NAMALWA (cell line): ENCODE results near the gene BIRC5.
A peak's percentile ranks its signal among the peaks of the same experiment; 100 is the strongest.

Experiments
- DNase-seq: peaks from one replicate; pipeline ENCODE4 v3.0.0-alpha.2; 2015; ENCODE audit warnings: low spot score

Gene BIRC5

DNA sequence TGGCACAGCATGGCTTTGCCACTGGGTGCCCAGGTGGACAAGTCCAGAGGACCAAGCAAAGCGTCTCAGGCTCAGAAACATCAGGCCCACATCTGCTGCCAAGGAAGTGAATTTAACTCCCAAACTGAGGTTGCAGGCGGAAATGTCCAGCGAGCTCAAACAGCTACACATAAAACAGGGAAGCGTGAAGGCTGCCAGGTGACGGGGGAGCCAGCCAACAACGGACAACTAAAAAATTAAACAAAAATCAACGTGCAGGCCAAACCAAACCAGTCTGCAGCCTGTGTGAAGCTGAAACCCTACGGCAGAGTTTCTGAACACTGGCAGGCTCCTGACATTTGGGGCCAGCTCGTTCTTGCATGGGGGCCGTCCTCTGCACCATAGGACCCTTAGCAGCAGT, 29.7 kb upstream of the BIRC5 start:
- DNase-seq, result no peak

DNA sequence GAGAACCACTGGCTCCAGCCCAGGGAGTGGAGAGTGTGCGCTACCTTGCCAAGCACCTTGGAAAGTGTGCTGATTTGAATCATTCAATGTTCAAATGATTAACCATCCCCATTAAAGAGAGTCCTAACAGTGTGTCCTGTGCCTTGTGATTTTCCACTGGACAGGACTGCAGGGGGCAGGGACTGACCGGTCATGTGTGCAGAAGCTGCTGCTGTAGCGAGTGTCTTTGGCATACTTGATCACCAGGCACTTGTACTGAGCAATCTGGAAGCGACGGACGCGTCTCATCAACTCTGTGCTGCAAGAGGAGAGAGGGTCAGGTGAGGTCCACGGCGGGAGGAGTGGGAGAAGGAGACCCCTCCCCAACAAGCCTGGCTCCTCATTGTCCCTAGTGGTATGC, 29.2 kb upstream of the BIRC5 start:
- no peak for DNase-seq

DNA sequence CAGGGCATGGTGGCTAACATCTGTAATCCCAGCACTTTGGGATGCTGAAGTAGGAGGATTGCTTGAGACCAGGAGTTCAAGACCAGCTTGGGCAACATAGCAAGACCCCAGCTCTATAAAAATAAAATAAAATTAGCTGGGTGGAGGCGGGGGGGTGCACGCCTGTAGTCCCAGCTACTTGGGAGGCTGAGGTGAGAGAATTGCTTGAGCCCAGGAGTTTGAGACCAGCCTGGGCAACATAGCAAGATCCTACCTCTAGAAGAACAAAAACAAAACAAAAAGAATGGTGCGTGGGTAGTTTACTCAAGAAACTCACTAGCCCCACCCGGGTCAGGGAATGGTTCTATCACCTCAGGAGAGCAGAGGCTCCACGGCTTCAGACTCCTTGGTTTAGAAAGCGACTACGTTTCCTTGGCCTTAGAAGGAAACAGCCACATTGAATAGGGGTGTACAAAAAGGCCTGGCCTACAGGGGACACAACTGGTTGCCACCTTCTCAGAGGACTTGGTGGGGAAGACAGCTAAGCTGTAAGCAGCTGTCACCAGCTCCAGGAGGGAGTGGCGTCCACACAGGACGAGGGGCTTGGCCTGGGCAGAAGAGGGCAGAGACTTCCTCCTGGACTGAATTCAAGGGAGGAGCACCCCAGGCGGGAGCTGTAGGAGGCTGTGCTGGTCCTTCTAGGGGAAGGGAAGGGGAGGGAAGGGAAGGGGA, 27.9 kb upstream of the BIRC5 start:
- DNase-seq, result peak; percentile 58

DNA sequence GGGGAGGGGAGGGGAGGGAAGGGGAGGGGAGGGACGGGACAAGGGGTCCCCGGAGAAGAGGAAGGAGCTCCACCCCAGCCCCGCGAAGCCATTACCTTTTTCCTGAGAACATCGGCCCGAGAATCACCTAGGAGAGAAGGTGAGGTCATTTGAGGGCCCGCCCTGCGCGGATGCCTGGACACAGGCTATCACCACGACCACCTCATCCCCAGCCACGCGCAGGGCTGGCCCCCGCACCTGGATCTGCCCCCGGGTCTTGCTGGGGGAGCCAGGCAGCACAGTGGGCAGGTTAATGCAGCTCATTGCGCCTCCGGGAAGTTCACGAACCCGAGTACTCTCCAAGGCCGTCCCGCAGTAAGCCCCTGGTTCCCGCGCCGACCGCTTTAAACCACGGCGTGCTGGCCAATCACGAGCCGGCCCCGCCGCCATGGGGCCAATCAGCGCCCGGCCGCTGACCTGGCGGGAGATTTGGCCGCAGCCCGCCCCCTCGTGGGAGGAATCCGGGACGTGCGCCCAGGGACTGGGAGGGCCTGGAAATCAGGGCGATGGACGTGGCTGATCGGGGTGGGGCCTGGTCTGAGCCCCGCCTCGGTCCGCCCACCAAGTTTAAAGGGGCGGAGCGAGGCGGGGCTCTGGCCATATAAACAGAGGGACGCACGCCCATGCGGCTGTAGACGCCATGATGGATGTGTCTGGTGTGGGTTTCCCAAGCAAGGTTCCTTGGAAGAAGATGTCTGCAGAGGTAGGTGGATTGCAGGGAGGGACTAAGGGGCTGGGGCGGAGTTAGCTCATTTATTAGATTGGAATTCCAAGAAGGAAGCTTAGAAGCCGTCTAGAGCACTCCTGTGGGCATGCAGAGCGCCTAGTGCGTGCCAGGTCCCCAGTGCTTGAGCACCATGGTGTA, 27.1 kb upstream of the BIRC5 start, which contains the start of the genes AFMID and TK1:
AFMID (plus strand) TSS at position 671 of the 904 bp plus-strand sequence; CDS start at position 680, 9 bp downstream.
TK1 (minus strand) TSS at position 361 of the 904 bp plus-strand sequence; CDS start at position 303, 58 bp downstream.
- DNase-seq, result peak; percentile 97

DNA sequence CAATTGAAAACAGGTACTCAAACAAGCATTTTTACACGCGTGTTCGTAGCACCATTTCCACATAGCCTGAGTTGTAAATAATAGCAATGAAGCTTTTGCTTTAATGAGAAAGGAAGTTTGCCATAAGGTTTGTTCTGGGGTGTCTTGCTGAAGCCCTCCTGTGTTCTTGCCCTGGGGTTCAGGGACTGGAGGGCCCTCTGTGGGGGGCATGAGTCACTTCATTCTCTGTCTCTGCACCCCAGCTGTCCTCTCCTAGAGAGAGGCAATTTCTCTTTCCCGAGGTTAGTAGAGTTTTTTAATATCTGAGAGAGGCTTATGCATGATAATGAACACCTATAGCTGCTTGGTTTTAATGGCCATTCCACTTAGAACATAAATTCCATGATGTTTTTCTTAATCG, 17.3 kb upstream of the BIRC5 start:
- no peak for DNase-seq

DNA sequence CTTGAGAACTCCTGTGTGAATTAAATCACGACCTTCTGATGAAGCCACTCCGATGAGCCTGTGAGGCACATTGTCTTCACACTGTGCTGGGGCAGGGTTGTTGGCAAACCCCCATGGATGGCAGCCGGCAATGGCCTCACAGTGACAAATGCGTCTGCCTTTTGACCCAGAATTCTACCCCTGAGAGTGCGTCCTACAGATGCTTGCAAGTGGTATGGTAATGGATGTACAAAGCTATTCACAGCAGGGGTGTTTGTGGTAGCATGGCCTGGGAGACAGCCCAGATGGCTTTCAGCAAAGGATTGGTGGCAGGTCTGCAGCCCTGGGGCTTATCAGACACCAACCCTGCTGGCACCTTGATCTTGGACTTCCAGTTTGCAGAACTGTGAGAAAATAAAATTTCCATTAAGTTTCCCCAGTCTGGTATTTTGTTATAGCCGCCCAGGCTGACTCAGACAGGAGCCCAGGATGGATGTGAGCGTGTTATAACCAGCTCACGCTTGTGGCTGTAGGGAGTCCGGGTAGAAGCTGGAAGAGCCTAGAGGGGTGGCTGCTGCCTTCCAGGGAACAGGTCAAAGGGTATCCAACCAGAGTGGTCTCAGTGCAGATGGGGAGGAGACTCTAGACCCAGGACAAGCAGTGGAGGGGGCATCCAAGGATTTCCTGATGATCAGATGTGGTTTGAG, 16.8 kb upstream of the BIRC5 start:
- no peak for DNase-seq

DNA sequence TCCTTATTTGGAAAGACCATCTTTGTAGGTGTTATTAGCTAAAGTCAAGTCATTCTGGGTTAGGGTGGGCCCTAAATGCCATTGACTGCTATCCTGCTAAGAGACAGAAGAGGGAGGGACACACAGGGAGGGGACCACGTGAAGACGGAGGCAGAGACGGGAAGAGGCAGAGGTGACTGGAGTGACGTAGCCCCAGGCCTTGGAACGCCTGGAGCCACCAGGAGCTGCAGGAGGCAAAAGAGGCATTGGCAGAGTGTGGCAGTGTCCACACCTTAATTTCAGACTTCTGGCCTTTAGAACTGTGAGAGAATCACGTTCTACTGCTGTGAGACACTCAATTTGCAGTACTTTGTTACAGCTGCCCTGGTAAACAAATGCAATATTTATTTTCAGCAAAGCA, 13.6 kb upstream of the BIRC5 start:
- DNase-seq, result no peak

DNA sequence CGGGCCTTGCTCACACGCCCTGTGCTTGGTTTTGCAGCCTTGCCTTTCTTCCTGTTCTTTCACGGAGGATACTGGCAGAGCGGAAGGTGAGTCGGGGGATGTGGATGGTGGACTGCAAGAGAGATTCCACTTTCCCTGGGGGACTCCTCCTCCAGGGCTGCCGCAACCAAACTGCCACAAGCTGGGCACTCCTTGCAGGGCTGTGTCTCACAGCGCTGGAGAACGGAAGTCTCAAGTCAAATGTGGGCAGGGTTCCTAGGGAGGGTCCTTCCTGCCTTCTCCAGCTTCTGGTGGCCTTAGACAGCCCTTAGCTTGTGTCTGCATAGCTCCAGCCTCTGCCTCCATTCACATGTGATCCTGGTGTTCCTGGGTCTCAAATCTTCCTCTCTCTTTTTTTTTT, 11.4 kb upstream of the BIRC5 start:
- DNase-seq, result no peak

DNA sequence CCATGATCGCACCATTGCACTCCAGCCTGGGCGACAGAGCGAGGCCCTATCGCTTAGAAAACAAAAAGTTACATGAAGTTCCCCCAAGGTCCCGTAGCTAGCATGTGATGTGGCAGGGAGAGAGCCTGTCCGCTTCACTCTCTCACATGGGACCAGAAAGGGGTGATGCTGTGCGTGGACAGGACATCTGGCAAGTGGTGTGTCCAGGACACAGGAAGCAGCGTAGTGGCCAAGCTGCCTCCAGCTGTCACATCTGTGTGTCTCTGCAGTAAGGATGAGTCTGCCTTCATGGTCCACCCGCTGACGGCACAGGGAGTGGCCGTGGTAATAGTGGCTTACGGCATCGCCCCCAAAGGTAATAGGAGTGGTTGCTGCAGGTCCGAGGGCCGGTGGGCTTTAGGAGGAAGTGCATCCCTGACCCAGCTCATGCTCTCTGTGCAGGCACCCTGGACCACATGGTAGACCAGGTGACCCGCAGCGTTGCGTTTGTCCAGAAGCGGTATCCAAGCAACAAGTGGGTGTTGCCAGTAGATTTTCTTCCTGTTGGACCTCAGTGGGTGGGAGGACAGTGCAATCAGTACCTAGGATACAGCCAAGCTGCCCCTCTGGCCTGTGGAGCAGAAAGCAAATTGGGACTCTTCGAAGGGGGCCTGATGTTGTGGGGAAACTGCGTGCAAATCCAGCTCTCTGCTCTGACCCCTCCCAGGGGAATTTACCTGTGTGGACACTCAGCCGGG, 9.5 kb upstream of the BIRC5 start:
- DNase-seq, result no peak

DNA sequence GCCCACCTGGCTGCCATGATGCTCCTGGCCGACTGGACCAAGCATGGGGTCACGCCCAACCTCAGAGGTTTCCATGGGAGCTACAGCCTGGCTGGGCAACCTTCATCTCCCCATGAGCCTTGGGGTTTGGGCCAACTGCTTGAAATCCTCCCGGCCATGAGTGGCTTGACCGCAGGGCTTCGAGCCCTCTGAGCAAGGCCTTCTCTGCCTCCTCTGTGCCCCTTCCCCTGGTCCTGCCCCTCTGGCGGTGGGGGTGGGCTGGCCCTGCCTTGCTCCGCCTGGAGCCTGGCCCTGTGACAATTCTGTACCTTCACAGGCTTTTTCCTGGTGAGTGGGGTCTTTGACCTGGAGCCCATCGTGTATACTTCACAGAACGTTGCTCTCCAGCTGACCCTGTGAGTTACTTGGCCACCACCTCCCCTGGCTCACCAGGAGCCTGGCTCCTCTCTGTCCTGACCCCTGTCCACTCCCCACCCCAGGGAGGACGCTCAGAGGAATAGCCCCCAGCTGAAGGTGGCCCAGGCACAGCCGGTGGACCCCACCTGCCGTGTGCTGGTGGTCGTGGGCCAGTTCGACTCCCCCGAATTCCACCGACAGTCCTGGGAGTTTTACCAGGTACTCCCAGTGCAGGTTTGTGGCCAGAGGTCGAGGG, 8.8 kb upstream of the BIRC5 start:
- DNase-seq, result no peak

DNA sequence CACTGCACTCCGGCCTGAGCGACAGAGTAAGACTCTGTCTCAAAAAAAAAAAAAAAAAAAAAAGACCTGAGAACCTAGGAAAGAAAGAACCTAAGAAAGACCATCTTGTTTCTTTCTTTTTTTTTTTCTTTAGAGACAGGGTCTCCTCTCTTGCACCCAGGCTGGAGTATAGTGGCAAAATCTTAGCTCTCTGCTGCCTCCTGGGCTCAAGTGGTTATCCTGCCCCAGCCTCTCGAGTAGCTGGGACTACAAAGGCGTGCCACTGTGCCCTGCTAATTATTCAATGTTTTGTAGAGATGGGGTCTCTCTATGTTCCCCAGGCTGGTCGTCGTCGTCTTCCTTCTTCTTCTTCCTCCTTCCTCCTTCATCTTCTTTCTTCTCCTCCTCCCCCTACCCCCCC, 7.8 kb upstream of the BIRC5 start:
- DNase-seq, result peak; percentile 50

DNA sequence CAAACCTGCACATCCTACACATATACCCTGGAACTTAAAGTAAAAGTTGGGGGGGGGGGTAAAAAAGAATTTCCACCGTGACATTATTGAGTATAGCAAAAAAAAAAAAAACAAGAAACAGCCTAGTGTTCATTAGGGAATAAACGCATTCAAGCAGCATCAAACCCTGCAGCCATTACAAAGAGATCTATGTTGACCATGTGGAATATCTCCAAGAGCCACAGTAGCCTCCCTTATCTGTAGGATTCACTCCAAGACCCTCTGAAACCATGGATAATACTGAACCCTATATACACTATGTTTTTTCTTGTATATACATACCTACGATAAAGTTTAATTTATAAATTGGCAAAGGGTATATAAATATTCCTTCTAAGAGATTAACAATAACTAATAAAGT, 5.6 kb upstream of the BIRC5 start:
- DNase-seq, result no peak

DNA sequence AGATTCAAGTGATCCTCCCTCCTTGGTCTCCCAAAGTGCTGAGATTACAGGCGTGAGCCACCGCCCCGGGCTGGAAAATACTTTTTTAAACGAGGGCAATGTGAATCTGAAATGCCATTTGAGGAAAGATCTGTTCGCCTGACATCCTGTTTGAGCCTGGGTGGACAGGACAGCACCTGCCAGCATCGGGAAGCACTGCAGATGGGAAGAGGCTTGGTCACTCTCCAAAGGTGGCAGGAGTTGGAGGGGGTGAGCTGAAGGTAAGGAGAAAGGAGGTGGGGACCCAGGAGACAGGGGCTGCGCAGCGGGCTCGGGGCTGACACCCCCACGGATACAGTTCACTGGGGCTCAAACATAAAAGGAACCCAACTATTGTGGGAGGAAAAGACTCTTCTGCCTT, 3.9 kb upstream of the BIRC5 start:
- no peak for DNase-seq

DNA sequence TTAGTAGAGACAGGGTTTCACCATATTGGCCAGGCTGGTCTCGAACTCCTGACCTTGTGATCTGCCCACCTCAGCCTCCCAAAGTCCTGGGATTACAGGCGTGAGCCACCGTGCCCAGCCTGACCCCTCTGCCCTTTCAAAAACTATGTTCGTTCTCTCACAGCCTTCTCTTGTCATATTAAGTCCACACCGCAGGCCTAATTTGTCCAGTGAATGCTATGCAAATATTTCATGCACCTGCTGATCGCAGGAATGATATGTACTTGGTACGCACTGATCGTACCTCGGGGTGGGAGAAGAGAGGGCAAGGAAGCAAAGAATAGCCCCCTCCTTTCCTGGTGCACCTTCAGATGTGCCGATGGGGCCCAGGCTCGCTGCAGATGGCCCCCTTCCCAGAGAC, 3.0 kb upstream of the BIRC5 start:
- DNase-seq, result no peak

DNA sequence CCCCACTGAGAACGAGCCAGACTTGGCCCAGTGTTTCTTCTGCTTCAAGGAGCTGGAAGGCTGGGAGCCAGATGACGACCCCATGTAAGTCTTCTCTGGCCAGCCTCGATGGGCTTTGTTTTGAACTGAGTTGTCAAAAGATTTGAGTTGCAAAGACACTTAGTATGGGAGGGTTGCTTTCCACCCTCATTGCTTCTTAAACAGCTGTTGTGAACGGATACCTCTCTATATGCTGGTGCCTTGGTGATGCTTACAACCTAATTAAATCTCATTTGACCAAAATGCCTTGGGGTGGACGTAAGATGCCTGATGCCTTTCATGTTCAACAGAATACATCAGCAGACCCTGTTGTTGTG, 631 bp downstream of the BIRC5 start:
- DNase-seq, result peak; percentile 32

DNA sequence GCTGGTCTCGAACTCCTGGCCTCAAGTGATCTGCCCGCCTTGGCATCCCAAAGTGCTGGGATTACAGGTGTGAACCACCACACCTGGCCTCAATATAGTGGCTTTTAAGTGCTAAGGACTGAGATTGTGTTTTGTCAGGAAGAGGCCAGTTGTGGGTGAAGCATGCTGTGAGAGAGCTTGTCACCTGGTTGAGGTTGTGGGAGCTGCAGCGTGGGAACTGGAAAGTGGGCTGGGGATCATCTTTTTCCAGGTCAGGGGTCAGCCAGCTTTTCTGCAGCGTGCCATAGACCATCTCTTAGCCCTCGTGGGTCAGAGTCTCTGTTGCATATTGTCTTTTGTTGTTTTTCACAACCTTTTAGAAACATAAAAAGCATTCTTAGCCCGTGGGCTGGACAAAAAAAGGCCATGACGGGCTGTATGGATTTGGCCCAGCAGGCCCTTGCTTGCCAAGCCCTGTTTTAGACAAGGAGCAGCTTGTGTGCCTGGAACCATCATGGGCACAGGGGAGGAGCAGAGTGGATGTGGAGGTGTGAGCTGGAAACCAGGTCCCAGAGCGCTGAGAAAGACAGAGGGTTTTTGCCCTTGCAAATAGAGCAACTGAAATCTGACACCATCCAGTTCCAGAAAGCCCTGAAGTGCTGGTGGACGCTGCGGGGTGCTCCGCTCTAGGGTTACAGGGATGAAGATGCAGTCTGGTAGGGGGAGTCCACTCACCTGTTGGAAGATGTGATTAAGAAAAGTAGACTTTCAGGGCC, 5.5 kb downstream of the BIRC5 start:
- no peak for DNase-seq

DNA sequence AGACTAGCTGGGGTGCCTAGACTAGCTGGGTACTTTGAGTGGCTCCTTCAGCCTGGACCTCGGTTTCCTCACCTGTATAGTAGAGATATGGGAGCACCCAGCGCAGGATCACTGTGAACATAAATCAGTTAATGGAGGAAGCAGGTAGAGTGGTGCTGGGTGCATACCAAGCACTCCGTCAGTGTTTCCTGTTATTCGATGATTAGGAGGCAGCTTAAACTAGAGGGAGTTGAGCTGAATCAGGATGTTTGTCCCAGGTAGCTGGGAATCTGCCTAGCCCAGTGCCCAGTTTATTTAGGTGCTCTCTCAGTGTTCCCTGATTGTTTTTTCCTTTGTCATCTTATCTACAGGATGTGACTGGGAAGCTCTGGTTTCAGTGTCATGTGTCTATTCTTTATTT, 9.0 kb downstream of the BIRC5 start:
- DNase-seq, result no peak

DNA sequence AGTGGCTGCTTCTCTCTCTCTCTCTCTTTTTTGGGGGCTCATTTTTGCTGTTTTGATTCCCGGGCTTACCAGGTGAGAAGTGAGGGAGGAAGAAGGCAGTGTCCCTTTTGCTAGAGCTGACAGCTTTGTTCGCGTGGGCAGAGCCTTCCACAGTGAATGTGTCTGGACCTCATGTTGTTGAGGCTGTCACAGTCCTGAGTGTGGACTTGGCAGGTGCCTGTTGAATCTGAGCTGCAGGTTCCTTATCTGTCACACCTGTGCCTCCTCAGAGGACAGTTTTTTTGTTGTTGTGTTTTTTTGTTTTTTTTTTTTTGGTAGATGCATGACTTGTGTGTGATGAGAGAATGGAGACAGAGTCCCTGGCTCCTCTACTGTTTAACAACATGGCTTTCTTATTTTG, 9.7 kb downstream of the BIRC5 start:
- no peak for DNase-seq

DNA sequence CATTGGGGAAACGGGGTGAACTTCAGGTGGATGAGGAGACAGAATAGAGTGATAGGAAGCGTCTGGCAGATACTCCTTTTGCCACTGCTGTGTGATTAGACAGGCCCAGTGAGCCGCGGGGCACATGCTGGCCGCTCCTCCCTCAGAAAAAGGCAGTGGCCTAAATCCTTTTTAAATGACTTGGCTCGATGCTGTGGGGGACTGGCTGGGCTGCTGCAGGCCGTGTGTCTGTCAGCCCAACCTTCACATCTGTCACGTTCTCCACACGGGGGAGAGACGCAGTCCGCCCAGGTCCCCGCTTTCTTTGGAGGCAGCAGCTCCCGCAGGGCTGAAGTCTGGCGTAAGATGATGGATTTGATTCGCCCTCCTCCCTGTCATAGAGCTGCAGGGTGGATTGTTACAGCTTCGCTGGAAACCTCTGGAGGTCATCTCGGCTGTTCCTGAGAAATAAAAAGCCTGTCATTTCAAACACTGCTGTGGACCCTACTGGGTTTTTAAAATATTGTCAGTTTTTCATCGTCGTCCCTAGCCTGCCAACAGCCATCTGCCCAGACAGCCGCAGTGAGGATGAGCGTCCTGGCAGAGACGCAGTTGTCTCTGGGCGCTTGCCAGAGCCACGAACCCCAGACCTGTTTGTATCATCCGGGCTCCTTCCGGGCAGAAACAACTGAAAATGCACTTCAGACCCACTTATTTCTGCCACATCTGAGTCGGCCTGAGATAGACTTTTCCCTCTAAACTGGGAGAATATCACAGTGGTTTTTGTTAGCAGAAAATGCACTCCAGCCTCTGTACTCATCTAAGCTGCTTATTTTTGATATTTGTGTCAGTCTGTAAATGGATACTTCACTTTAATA, 10.4 kb downstream of the BIRC5 start:
- no peak for DNase-seq
